ENCODE measurements around the gene CEP112.

CEP112 gene

GRCh38 chr17:65668211-65668610 lies 523.7 kb downstream of the CEP112 start:
- no peak for DNase-seq

- DNase-seq: no peak
Observed at GRCh38 chr17:65667656-65668055, 524.3 kb downstream of the CEP112 start.

- no peak for DNase-seq
Observed at GRCh38 chr17:65666876-65667321, 525.0 kb downstream of the CEP112 start.

GRCh38 chr17:65665966-65666365 lies 526.0 kb downstream of the CEP112 start:
- no peak for DNase-seq

- DNase-seq: no peak
Observed at GRCh38 chr17:65664696-65665095, 527.2 kb downstream of the CEP112 start.

- no peak for DNase-seq
Observed at GRCh38 chr17:65664266-65664665, 527.7 kb downstream of the CEP112 start.

- no peak for DNase-seq
Observed at GRCh38 chr17:65662196-65662595, 529.7 kb downstream of the CEP112 start.

- DNase-seq: no peak
Observed at GRCh38 chr17:65660947-65661346, 531.0 kb downstream of the CEP112 start.

- DNase-seq: no peak
Observed at GRCh38 chr17:65660078-65660477, 531.9 kb downstream of the CEP112 start.

- DNase-seq: no peak
Observed at GRCh38 chr17:65659512-65659911, 532.4 kb downstream of the CEP112 start.

GRCh38 chr17:65657251-65657828 lies 534.6 kb downstream of the CEP112 start:
- no peak for DNase-seq

GRCh38 chr17:65656390-65657250 lies 535.3 kb downstream of the CEP112 start:
- DNase-seq: no peak

GRCh38 chr17:65655706-65656105 lies 536.2 kb downstream of the CEP112 start:
- no peak for DNase-seq

- no peak for DNase-seq
Observed at GRCh38 chr17:65644545-65644944, 547.4 kb downstream of the CEP112 start.

- no peak for DNase-seq
Observed at GRCh38 chr17:65638221-65638975, 553.5 kb downstream of the CEP112 start.

GRCh38 chr17:65637786-65638185 lies 554.1 kb downstream of the CEP112 start:
- DNase-seq: no peak

GRCh38 chr17:65634533-65634932 lies 557.4 kb downstream of the CEP112 start:
- DNase-seq: no peak

- no peak for DNase-seq
Observed at GRCh38 chr17:65633988-65634387, 557.9 kb downstream of the CEP112 start.

GRCh38 chr17:65633146-65633881 lies 558.6 kb downstream of the CEP112 start:
- no peak for DNase-seq

GRCh38 chr17:65630502-65630901 lies 561.4 kb downstream of the CEP112 start:
- no peak for DNase-seq

- no peak for DNase-seq
Observed at GRCh38 chr17:65629234-65629690, 562.7 kb downstream of the CEP112 start.

GRCh38 chr17:65628644-65629036 lies 563.3 kb downstream of the CEP112 start:
- DNase-seq: no peak
